ENCODE measurements around the gene LRRC2.

GRCh38 chr3:46565607-46566039 is 479 bp downstream of the LRRC2 start:
- TF ChIP-seq CTCF (IDR thresholded peaks at IDR 0.05) (no peak), POLR2A (IDR thresholded peaks at IDR 0.05; ENCODE audit: low read depth) (no peak), EP300 (IDR thresholded peaks at IDR 0.05) (no peak)

Data from esophagus muscularis mucosa (tissue), 4 donors.